Measurements from ENCODE around the gene TRPM8.
A peak's percentile ranks its signal among the peaks of the same experiment; 100 is the strongest.

DNA sequence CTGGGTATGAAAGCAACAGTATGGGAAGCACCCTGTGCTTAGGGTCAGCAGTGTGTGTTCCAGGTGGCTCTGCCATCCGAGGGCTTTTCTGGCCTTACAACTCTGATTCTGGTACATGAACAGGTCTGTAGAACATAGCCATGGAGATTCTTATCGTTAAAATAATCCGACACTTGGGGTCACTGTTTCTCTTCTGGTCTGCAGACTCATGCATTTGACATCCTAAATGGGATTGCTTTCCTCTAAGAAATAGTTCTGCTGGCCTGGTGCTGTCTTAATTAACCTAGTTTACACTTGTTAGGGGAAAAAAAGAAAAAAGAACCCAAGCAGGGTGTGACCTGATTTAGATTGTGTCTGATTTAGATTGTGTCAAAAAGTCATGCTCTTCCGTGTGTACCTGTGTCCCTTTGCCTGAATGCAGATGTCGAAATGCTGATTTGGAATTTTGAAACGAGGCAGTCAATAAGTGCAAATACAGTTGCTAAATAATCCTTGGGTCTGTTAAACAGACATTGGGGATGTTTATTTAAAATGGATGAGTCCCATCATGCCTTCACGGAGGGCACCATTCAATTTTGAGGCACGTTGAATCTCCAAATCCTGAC is 59.6 kb downstream of the TRPM8 start:
- TF ChIP-seq, protein P1, sequence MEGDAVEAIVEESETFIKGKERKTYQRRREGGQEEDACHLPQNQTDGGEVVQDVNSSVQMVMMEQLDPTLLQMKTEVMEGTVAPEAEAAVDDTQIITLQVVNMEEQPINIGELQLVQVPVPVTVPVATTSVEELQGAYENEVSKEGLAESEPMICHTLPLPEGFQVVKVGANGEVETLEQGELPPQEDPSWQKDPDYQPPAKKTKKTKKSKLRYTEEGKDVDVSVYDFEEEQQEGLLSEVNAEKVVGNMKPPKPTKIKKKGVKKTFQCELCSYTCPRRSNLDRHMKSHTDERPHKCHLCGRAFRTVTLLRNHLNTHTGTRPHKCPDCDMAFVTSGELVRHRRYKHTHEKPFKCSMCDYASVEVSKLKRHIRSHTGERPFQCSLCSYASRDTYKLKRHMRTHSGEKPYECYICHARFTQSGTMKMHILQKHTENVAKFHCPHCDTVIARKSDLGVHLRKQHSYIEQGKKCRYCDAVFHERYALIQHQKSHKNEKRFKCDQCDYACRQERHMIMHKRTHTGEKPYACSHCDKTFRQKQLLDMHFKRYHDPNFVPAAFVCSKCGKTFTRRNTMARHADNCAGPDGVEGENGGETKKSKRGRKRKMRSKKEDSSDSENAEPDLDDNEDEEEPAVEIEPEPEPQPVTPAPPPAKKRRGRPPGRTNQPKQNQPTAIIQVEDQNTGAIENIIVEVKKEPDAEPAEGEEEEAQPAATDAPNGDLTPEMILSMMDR (IDR thresholded peaks at IDR 0.05; ENCODE audit: low read depth, low read length): peak; percentile 49
- TF ChIP-seq EZH2phosphoT487 (IDR thresholded peaks at IDR 0.05; ENCODE audit: low read depth): no peak
